ENCODE results near the gene PTH2R.

DNA sequence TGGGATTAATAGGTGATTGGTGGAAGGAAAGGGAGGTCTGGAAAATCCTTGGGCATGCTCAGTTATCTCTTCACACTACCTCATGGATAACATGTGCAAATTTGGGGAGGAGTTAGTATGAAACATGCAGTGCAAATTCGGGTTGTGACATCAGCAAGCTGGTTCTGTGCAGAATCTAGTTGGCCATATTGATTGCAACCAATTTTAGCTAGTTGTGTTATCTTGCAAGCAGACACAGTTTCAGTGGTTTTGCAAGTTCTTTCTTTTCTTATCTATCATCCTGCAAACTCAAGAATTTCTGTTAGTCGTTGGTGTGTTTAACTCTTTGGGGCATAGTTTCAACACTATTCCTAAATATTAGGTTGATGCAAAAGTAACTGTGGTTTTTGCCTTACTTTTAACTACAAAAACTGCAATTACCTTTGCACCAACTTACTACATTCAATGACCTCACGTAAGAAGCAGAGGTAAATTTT is 135.4 kb downstream of the PTH2R start:
- TF ChIP-seq, protein P1, sequence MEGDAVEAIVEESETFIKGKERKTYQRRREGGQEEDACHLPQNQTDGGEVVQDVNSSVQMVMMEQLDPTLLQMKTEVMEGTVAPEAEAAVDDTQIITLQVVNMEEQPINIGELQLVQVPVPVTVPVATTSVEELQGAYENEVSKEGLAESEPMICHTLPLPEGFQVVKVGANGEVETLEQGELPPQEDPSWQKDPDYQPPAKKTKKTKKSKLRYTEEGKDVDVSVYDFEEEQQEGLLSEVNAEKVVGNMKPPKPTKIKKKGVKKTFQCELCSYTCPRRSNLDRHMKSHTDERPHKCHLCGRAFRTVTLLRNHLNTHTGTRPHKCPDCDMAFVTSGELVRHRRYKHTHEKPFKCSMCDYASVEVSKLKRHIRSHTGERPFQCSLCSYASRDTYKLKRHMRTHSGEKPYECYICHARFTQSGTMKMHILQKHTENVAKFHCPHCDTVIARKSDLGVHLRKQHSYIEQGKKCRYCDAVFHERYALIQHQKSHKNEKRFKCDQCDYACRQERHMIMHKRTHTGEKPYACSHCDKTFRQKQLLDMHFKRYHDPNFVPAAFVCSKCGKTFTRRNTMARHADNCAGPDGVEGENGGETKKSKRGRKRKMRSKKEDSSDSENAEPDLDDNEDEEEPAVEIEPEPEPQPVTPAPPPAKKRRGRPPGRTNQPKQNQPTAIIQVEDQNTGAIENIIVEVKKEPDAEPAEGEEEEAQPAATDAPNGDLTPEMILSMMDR (conservative IDR thresholded peaks at IDR 0.05; ENCODE audit: low read depth in 2 of 2), result no peak
- TF ChIP-seq POLR2AphosphoS5 (IDR thresholded peaks at IDR 0.05; ENCODE audit: low read depth), result no peak

Data from GM23338 (cell line).